NCI-H1930 (cell line): ENCODE results near the gene CLEC16A.

Experiments
- DNase-seq, 2 experiments: peaks; one replicate each; lab custom pipeline; 2025; lab: John Stamatoyannopoulos, UW

The CLEC16A gene

GRCh38 chr16:11125936-11126335 lies 181.6 kb downstream of the CLEC16A start:
- no peak for DNase-seq

DNA sequence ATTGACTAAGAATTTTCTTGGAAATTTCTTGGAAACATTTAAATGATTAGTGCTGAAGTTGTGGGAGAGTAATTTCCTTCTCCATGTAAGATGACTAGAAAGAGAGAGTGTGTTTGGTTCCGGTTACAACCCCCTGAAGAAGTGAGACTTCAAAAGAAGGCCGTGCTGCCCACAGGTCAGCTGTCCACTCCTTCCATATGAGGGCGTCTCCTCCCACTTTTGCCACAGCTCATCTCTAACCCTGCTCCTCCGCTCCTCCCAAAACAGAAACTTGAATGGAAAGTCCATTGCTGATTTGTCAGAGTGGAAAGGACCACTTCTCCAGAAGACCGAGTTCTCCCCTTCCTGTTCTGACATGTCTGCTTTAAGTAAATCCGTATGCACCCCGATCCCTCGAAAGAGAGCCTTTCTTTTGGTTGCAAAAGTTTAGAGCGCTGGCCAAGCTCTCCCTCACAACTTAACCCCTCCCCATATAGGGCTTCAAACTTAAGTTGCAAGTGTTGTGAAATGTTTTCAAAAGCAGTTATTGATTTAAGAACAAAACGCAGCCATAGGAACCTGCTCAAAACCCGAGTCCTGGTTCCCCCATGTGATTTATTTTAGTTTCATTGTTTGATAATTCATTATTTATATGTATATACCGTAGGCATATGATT lies 182.2 kb downstream of the CLEC16A start:
- no peak for DNase-seq

DNA sequence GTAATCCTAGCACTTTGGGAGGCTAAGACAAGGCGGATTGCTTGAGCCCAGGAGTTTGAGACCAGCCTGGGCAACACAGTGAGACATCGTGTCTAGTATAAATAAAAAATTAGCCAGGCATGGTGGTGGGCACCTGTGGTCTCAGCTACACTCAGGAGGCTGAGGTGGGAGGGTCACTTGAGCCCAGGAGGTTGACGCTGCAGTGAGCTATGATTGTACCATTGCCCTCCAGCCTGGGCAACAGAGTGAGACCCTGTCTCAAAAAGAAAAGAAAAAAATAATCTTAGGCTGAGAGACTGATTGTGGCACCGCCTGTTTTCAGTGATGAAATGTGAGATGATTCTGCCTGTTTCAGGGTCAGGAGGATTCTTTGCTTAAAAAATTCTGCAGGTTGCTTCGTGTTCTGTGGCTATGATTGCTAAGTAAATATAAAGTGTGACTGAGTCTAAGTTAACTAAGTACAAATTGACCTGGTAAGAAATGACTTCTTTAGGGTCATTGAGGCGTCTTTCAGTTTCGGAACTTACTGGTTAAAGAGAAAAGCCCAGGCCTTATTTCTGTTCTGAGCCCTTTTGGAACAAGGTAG lies 183.3 kb downstream of the CLEC16A start:
- no peak for DNase-seq

DNA sequence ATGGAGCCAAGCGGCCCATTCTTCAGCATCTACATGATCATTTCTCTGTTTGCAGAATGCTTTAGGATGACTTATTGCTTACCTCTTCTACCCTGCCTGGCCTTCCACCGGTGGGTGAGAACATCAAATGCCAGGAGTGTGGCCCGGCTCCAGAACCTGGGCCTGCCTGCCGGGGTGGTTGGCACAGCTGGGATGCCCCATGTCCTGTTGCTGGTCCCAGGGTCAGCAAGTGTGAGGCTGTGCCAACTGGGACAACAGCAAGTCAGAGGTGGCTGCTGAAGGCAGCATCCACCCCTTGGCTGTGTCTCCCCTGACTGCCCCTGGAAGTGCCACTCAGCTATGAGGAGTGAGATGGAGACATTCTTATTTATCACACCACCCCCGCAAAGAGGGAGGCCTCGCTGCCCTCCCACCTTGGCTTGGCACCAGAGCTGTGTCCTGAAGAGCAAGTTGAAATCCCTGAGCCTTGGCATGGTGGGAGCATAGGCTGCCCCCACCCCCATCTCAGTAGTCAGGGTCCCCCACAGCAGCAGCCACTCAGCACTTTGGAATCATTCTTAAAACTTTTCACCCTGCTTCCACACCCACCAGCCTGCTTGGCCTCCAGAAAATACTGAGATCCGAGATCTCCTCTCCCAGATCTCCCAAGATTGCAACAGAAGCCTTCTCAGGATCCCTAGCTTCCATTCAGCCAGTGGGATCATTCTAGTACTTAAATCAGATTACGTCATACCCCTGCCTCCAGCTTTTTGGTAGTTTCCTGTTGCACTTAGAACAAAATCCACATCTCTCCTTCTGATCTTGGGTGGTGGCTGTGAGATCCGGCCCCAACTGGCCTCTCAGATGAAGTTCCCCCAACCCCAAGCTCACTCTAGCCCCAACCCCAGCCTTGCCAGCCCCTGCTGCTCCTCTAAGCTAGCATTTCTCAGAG lies 184.1 kb downstream of the CLEC16A start:
- no peak for DNase-seq

DNA sequence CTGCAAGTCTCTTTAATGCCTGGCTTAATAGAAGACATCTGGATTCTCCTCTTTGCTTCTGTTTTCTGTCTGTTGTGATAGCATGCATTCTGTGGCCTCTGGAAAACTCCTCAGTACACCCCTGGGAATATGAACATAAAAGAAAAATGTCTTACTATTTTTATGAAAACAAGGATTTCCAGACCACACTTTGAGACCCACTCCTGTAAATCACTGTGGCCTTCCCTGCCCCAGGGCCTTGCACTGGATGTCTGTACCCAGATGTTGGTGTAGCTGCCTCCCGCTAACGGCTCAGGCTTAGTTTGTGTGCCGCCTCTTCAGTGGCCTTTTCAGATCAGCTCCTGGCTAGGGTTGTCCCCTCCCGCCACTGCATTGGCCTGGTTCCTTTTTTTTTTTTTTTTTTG lies 185.0 kb downstream of the CLEC16A start:
- DNase-seq = no peak

DNA sequence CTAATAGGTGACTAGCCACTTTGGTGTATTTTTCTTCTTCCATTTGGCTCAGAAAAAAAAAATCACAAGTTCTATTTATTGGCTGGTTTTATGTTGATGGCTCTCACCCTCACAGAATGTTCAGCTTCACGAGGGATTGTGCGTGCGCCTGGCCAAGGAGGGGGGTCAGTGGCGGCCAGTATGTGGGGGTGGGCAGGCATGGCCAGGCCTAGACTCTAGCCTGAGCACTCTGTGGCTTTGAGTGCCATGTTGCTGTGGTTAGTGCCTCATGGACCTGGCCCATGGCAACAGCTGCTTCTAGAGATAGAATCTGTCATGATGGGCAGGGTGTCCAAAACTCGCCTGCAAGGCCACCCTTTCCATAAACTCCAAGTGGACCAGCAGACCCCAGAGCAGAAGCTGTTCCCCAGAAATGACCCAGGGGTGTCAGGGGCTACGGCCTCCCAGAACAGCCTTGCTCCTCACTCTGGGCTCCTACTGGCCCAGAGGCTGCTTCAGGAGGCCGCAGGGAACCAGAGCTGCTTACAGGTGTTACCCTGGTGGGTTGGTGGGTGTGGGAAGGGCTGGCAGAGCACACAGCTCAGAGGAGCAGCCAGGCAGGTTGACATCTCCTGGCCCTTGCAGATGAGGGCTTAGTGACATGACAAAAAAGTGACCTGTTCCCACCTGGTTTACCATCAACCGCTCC lies 186.8 kb downstream of the CLEC16A start:
- DNase-seq = no peak

DNA sequence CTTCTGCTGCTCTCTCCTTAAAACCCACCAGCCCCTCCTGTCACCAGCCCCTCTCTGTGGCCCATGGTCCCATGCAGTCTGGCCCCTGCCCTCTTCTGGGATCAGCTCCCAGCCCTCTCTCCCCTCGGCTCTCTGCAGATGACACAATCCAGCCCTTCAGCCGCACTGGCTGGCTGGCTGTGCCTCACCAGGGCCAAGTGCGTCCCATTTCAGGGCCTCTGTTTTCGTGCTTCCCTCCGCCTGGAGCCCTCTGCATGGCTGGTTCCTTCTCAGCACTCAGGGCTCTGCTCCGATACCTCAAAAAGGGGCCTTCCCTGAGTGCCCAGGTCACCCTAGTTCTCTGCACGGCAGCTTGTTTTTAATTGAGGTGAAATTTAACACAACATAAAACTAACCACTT lies 187.3 kb downstream of the CLEC16A start:
- DNase-seq = no peak

DNA sequence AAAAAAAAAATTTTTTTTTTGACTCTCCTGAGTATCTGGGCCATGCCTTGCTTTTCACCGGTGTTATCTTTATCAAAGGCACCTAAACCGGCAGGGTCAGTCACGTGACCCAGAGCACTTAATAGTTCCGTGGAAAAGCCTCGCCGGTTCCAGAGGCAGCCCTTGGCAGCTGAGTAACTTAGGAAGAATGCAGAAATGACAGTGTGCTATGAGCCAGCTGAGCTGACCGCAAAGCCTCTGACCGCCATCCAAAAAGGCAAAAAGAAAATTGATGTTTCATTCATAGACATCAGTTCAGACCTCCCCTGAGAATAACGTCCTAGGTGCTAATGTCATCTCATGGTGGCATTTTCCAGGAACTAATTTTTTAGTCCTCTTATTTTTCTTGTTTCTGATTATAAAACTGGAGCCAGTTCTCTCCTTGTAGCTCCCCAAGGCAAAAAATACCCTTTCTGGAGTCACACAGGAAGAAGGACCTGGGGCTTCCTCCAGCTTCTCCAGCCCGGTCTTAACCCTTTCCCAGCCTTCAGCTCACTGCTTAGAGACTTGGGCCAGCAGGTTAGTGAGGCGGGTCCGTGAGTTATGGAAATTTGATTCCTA lies 189.1 kb downstream of the CLEC16A start:
- no peak for DNase-seq

DNA sequence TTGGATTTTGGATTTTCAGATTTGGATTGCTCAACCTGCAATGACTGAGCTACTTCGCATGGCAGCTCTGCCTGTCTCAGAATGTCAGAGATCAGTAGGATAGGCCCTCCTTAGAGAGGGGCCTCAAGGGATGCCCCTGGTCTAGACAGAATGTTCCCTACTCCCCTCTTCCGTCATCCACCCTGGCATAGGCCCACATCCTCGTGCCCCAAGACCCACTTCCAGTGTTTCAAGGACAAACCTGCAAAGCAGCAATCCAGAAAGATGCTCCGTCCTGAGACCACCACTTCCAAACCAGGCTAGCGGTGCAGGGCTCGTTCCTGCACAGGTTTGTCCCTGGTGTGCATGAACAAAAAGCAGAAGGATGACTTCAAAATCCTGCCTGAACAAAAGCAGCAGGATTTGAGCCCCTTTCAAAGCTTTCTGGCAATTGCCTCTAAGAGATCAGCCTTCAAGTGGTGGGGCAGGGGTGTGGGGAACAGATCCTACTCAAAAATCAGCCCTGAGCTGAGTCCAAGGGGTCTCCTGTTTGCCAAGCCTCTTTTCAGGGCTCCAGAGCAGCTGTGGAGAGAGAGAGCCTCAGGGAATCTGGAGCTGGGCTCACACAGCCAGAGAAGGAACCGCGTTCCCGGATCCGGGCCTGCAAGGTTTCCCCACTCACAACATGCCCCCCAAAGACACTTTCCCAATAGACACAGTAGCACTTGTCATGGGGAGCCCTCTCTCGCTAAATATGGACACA lies 190.5 kb downstream of the CLEC16A start:
- DNase-seq = no peak

DNA sequence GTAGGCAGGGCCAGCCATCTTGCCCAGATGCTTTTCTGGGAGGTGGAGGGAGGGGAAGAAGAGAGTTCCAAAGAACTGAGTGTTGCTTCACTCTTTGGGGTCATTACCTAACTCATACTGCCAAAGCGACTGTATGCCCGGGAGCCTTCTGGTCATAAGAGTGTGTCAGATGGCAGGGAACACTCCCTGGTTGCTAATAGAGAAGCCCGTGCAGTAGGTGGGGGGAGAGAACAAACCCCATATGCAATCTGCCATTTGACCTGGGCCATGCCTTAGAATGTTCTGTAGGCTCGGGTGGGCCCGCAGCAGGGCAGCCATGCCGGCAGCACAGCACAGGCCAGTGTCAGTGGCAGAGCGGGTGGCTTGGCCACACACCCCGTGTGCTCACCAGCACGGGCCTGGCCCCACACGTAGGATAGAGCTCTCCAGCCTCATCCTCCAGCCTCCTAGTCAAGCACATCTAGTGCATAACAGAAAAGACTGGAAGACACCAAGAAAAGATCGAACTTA lies 191.2 kb downstream of the CLEC16A start:
- no peak for DNase-seq

DNA sequence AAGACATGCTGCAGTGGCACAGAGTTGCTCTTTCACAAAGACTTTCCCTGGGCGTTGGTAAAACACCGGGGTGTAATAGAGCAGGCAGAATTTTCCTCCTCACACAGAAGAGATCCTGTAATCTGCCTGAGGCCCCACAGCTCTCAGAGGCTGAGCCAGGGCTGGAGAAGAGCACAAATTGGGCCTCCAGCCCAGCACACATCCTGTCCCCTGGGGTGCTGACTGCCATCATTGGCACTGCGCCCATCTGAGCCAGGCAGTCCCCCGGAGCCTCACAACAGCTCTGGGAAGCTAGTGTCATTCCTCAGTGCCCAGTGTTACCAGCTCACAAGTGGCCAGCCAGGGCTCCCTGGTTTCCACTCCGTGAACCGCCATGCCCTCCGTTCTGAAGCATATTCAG lies 192.2 kb downstream of the CLEC16A start:
- no peak for DNase-seq

- DNase-seq = no peak
Observed at GRCh38 chr16:11138022-11138768, 193.8 kb downstream of the CLEC16A start.

DNA sequence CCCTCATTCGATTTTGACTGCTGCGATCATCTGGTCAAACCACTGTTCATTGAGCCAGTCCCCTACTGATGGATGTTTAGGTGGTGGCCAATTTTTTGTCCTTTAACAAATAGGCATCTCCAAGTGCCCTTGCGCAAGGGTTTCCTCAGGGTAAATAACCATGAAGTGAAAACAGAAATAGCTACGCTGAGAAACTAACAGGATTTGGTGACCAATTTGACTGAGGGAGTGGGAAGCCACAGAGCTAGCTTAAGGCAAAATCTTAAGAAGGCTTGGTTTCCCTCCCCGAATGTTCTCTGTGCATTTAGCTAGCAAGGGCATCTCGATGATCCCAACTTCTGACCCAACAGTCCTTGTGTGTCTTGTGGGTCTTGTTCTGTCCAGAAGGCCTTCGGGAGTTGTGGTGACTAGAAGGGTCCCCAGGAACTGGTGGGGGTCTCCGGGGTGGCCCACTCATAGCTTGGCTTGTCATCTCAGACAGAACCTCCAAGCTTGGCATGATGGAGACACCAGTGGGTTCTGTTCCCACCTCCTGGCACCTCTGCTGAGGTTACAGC lies 194.5 kb downstream of the CLEC16A start:
- no peak for DNase-seq

DNA sequence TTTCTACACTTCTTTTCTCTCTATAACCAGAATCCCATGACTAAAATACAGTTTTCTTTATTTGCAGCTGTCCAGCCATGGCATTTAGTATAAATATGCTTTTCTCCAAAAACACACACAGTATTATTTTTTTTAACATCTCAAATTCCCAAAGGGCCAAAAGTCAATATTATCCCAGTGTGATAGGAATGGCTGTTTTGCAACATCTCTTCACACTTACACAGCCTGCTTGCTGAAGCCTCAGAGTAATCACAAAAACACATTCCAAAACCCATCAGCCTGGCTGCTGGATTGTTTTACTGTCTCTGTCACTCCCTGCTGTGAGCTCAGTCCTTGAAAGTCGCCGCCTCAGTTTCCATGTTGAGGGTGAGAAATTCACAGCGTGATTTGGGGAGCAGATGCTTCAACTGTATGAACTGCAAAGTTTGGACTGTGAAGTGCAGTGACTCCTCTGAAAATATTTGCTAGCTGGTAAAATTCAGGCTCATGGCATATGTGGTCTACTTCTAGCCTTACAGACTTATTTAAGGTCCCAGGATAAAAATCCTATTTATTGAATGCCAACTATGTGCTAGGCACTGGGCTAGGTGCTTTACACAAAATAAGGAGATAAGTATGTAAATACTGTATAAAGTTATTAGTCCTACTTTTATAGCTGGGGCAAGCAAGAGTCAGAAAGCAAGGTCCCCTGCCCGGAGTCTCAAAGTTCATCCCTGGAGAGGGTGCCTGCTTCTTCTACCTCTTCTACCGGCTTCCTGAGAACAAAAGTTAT lies 195.1 kb downstream of the CLEC16A start:
- no peak for DNase-seq

GRCh38 chr16:11140098-11140375 lies 195.7 kb downstream of the CLEC16A start:
- DNase-seq = no peak

DNA sequence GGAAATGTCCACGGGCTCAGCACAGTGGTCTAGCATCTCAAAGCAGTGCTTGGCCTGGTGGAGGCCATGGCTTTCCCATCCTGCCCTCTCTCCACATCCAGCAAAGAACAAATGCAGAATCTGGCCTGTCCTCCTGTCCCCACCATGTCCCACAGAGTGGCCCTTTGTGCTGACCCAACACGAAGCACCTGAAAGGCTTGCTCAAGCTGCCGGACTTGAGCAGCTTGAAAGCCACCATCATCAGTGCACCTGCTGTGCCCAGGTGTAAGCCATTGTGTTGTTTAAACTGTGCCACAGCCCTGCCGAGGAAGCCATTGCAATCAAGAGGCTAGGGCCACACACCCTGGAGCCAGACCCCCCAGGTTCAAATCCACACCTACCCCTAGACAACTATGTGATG lies 196.1 kb downstream of the CLEC16A start:
- DNase-seq = no peak

- DNase-seq = no peak
Observed at GRCh38 chr16:11140867-11141266, 196.5 kb downstream of the CLEC16A start.

- DNase-seq = no peak
Observed at GRCh38 chr16:11141409-11142260, 197.3 kb downstream of the CLEC16A start.

- no peak for DNase-seq
Observed at GRCh38 chr16:11142261-11142630, 197.9 kb downstream of the CLEC16A start.
